MM.1S (cell line): ENCODE data around the gene MCUR1.

ENCODE experiments used
- EZH2phosphoT487 ChIP-seq: fragments of 300-600 bp; sonication (generic); IDR thresholded peaks from 2 replicates; pipeline ENCODE4 v1.6.1; 2018; ENCODE audit warnings: antibody characterized with exemption, low read length
- TF ChIP-seq, protein P1 (sequence below): fragments of 300-600 bp; sonication (generic); IDR thresholded peaks from 2 replicates; pipeline ENCODE4 v1.5.1; 2016; ENCODE audit warnings: antibody characterized with exemption, low read length, mixed read lengths

- TF ChIP-seq EZH2phosphoT487 = no peak
- TF ChIP-seq, protein P1, sequence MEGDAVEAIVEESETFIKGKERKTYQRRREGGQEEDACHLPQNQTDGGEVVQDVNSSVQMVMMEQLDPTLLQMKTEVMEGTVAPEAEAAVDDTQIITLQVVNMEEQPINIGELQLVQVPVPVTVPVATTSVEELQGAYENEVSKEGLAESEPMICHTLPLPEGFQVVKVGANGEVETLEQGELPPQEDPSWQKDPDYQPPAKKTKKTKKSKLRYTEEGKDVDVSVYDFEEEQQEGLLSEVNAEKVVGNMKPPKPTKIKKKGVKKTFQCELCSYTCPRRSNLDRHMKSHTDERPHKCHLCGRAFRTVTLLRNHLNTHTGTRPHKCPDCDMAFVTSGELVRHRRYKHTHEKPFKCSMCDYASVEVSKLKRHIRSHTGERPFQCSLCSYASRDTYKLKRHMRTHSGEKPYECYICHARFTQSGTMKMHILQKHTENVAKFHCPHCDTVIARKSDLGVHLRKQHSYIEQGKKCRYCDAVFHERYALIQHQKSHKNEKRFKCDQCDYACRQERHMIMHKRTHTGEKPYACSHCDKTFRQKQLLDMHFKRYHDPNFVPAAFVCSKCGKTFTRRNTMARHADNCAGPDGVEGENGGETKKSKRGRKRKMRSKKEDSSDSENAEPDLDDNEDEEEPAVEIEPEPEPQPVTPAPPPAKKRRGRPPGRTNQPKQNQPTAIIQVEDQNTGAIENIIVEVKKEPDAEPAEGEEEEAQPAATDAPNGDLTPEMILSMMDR = no peak
Observed at GRCh38 chr6:13761361-13762036, 52.9 kb downstream of the MCUR1 start.
